NK-92 treated with Interleukin-12 subunit alpha and Interleukin-12 subunit beta, amount 100 ng/mL, for 24 hours (cell line): Measurements from ENCODE around the gene AQP9.
A peak's percentile ranks its signal among the peaks of the same experiment; 100 is the strongest.

ENCODE experiments used
- DNase-seq: peaks from one replicate; lab custom pipeline; 2025; lab: John Stamatoyannopoulos, UW

The AQP9 gene

GRCh38 chr15:58227706-58228543, 89.7 kb downstream of the AQP9 start:
- DNase-seq: peak; percentile 41

GRCh38 chr15:58228718-58229117, 90.5 kb downstream of the AQP9 start:
- DNase-seq: no peak

DNA sequence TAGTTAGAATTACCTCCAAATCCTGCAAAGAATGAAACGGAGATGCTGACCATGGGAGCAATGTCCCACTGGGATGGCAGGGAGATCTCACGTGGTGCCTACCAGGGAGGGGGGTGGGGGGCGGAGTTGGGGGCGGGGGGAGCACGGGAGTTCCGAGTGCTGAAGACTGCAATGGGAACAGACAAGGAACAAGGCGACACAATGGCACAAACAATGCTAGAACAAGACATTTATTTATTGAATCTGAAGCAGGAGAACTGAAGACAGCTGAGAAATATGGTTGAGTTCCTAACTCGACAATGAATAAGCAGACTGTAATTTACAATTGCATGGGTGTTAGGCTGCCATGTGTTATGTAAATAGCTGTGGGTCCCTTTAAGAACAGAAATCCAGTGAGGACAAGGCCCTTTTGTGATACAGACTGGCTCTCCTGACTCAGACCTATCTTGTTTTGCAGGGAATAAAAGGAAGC, 91.2 kb downstream of the AQP9 start:
- no peak for DNase-seq

DNA sequence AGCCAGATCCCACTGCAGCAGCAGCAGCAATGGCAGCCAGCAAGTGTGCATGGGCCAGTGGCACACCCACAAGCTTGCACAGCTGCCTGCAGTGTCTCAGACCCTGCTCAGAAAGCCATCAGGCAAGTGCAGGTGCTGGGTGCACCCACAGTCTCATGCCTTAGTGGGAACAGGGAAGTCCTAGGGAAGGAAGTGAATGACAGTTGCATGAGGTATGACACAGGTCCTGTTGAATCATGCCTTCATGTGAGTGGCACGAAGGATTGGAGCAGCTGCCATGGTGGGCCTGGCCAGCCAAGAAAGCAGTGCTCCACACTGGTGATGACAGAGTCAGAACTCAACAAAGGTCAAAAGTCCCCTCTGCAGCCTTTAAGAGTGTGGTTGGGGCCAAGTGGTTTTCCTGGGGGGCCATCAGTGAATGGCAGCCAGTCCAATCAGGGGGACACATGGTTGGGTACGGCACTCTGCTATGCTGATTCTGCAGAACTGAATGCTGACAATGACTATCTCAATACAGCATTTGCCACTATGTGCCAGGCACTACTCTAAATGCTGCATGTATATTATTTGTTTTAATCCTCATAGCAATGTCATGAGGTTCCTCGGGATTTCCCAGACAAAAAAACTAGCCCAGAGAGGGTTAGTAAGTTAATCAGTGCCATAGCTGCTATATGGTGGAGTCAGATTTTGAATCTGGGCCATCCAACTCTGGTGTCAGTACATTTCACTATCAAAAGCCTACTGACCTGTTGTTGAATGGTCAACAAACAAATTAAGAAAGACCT, 94.3 kb downstream of the AQP9 start:
- DNase-seq: no peak

DNA sequence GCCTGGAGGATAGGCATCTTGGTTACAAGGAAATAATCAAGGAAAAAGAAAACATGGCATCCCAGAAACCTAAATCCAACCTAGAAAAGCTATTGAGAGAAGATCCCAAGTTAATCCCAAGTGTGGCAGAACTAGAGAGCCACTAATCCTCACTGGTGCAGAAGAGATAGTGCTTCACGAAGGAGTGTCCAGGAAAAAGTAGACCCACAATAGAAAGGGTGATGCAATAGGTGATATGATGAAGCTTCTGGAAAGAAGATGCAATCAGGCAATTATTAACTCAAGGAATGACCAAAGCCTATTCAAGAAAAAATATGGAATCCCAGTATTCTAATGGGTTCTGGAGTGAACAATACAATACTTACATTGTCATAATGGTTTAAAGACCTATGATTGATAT, 95.2 kb downstream of the AQP9 start:
- DNase-seq: no peak
